ENCODE data around the gene CHST11.

CHST11 gene

GRCh38 chr12:104412681-104413080 lies 44.1 kb upstream of the CHST11 start:
- Histone ChIP-seq H3K36me3 (ENCODE audit: control insufficient read depth, low read length) (no peaks in the 10 kb centered on the region), H3K9me3 (ENCODE audit: control insufficient read depth, insufficient read depth, low read length) (no peaks in the 10 kb centered on the region), H3K27ac (ENCODE audit: low read depth, low read length) (no peak overlapping the region), H3K4me2 (ENCODE audit: low read length) (no peak overlapping the region), H3K9me2 (replicated peaks; ENCODE audit: control insufficient read depth, low read length) (no peaks in the 10 kb centered on the region), H3K79me2 (ENCODE audit: control insufficient read depth, low read length) (no peaks in the 10 kb centered on the region), H3K27me3 (ENCODE audit: control insufficient read depth, low read length) (no peaks in the 10 kb centered on the region), H3K4me1 (ENCODE audit: control insufficient read depth, low read length) (no peaks in the 10 kb centered on the region), H4K20me1 (ENCODE audit: control insufficient read depth, insufficient read depth, low read depth, low read length) (no peaks in the 10 kb centered on the region), H3F3A (ENCODE audit: control insufficient read depth, insufficient read depth) (no peaks in the 10 kb centered on the region), H3K4me3 (ENCODE audit: low read length) (no peak overlapping the region)
- TF ChIP-seq, protein P1, sequence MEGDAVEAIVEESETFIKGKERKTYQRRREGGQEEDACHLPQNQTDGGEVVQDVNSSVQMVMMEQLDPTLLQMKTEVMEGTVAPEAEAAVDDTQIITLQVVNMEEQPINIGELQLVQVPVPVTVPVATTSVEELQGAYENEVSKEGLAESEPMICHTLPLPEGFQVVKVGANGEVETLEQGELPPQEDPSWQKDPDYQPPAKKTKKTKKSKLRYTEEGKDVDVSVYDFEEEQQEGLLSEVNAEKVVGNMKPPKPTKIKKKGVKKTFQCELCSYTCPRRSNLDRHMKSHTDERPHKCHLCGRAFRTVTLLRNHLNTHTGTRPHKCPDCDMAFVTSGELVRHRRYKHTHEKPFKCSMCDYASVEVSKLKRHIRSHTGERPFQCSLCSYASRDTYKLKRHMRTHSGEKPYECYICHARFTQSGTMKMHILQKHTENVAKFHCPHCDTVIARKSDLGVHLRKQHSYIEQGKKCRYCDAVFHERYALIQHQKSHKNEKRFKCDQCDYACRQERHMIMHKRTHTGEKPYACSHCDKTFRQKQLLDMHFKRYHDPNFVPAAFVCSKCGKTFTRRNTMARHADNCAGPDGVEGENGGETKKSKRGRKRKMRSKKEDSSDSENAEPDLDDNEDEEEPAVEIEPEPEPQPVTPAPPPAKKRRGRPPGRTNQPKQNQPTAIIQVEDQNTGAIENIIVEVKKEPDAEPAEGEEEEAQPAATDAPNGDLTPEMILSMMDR (IDR thresholded peaks at IDR 0.05; ENCODE audit: low read depth, low read length, poor library complexity, severe bottlenecking) = no peak
- TF ChIP-seq EZH2phosphoT487 (IDR thresholded peaks at IDR 0.05; ENCODE audit: borderline replicate concordance, low read length) = no peak

- H3F3A ChIP-seq (ENCODE audit: control insufficient read depth, insufficient read depth) = no peaks in the 10 kb centered on the region
- H3K4me1 ChIP-seq (ENCODE audit: control insufficient read depth, low read length) = no peaks in the 10 kb centered on the region
- no peaks in the 10 kb centered on the region for H3K9me3 ChIP-seq (ENCODE audit: control insufficient read depth, insufficient read depth, low read length)
- H3K27ac ChIP-seq (ENCODE audit: low read depth, low read length) = no peak overlapping the region
- no peaks in the 10 kb centered on the region for H3K79me2 ChIP-seq (ENCODE audit: control insufficient read depth, low read length)
- no peak overlapping the region for H3K4me2 ChIP-seq (ENCODE audit: low read length)
- no peaks in the 10 kb centered on the region for H3K9me2 ChIP-seq (replicated peaks; ENCODE audit: control insufficient read depth, low read length)
- TF ChIP-seq, protein P1 (IDR thresholded peaks at IDR 0.05; ENCODE audit: low read depth, low read length, poor library complexity, severe bottlenecking) = no peak
- TF ChIP-seq EZH2phosphoT487 (IDR thresholded peaks at IDR 0.05; ENCODE audit: borderline replicate concordance, low read length) = no peak
- no peak overlapping the region for H3K4me3 ChIP-seq (ENCODE audit: low read length)
- no peaks in the 10 kb centered on the region for H3K36me3 ChIP-seq (ENCODE audit: control insufficient read depth, low read length)
- no peaks in the 10 kb centered on the region for H4K20me1 ChIP-seq (ENCODE audit: control insufficient read depth, insufficient read depth, low read depth, low read length)
- no peaks in the 10 kb centered on the region for H3K27me3 ChIP-seq (ENCODE audit: control insufficient read depth, low read length)
These were observed 43.4 kb upstream of the CHST11 start for GRCh38 chr12:104413330-104413729.

- Histone ChIP-seq H3K27me3 (ENCODE audit: control insufficient read depth, low read length) (no peaks in the 10 kb centered on the region), H3K27ac (ENCODE audit: low read depth, low read length) (no peak overlapping the region), H3K4me2 (ENCODE audit: low read length) (no peak overlapping the region), H3F3A (ENCODE audit: control insufficient read depth, insufficient read depth) (no peaks in the 10 kb centered on the region), H3K4me1 (ENCODE audit: control insufficient read depth, low read length) (no peaks in the 10 kb centered on the region), H3K9me2 (replicated peaks; ENCODE audit: control insufficient read depth, low read length) (no peaks in the 10 kb centered on the region), H4K20me1 (ENCODE audit: control insufficient read depth, insufficient read depth, low read depth, low read length) (no peaks in the 10 kb centered on the region), H3K79me2 (ENCODE audit: control insufficient read depth, low read length) (no peaks in the 10 kb centered on the region), H3K36me3 (ENCODE audit: control insufficient read depth, low read length) (no peaks in the 10 kb centered on the region), H3K9me3 (ENCODE audit: control insufficient read depth, insufficient read depth, low read length) (no peaks in the 10 kb centered on the region), H3K4me3 (ENCODE audit: low read length) (no peak overlapping the region)
- TF ChIP-seq EZH2phosphoT487 (IDR thresholded peaks at IDR 0.05; ENCODE audit: borderline replicate concordance, low read length) = no peak
- TF ChIP-seq, protein P1 (IDR thresholded peaks at IDR 0.05; ENCODE audit: low read depth, low read length, poor library complexity, severe bottlenecking) = no peak
These were observed 42.0 kb upstream of the CHST11 start for GRCh38 chr12:104414581-104415341.

Measured in DOHH2 (cell line).